ENCODE measurements around the gene FTSJ1. TPM values are rescaled to one million over a fixed set of nuclear protein-coding genes. Genes with fewer than 3 reads are reported as not detected.

The FTSJ1 gene
- total RNA-seq, 1 donor from 2014 or later, result 33.9 TPM

DNA sequence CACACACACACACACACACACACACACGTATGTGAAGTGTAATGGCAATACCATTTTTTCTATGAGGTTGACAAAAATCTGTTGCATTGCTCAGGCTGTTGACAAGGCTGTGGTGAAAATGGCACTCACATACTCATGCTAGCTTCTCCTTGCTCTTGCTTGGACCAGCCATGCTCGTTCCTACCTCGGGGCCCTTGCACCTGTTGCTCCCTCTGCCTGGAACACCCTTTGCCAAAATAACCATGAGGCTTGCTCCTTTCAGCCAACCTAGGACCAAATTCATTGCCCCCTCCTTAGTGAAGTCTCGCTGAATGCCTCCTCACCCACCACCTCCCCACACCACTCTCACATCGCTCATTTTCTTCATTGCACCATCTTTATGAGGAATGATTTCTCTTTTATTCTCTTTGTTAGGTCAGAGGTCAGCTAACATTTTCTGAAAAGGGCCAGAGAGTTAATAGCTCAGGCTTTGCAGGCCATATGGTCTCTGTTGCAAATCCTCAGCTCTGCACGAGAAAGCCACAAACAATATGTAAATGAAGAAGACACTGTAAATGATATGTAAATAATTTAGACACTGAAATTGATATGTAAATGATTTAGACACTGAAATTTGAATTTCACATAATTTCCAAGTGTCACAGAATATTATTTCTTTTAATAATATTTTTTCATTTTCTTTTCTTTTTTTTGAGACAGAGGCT lies 19.2 kb upstream of the FTSJ1 start:
- Histone ChIP-seq H3K4me3 (no peak overlapping the region), H3K27ac (no peak overlapping the region), H3K36me3 (no peaks in the 10 kb centered on the region), H3K4me1 (no peaks in the 10 kb centered on the region), H3K27me3 (no peaks in the 10 kb centered on the region), H3K9me3 (no peaks in the 10 kb centered on the region)
- intact Hi-C loops (cut with DNase I), result no loop called here
- TF ChIP-seq, protein P1, sequence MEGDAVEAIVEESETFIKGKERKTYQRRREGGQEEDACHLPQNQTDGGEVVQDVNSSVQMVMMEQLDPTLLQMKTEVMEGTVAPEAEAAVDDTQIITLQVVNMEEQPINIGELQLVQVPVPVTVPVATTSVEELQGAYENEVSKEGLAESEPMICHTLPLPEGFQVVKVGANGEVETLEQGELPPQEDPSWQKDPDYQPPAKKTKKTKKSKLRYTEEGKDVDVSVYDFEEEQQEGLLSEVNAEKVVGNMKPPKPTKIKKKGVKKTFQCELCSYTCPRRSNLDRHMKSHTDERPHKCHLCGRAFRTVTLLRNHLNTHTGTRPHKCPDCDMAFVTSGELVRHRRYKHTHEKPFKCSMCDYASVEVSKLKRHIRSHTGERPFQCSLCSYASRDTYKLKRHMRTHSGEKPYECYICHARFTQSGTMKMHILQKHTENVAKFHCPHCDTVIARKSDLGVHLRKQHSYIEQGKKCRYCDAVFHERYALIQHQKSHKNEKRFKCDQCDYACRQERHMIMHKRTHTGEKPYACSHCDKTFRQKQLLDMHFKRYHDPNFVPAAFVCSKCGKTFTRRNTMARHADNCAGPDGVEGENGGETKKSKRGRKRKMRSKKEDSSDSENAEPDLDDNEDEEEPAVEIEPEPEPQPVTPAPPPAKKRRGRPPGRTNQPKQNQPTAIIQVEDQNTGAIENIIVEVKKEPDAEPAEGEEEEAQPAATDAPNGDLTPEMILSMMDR (IDR thresholded peaks at IDR 0.05), result no peak
- DNase-seq, result no peak
- no peak for ATAC-seq

DNA sequence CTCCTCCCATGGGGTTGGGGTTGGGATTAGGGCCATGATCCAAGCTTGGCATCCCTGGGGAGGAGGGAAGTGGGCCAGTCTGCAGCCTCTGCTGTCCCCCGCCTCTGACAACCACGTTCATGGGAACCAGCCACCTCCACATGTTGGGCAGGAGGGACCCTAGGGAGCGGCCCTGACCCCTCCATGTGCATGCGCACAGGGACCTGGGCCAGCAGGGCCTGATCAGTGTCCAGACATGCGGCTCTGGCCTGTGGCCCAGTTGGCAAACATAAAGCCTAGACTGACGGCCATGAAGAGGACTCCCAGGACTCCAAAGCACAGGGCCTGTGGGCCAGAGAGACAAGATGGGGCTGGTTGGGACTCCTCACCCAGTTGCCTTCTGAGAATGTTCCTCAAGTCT lies 17.3 kb upstream of the FTSJ1 start:
- TF ChIP-seq, protein P1 (IDR thresholded peaks at IDR 0.05), result no peak
- peak; percentile 38 for ATAC-seq
- H3K9me3 ChIP-seq, result no peaks in the 10 kb centered on the region
- no peak for DNase-seq
- intact Hi-C loops (cut with DNase I), result no loop called here
- no peak overlapping the region for H3K4me3 ChIP-seq
- no peaks in the 10 kb centered on the region for H3K36me3 ChIP-seq
- no peak overlapping the region for H3K27ac ChIP-seq
- no peaks in the 10 kb centered on the region for H3K27me3 ChIP-seq
- H3K4me1 ChIP-seq, result no peaks in the 10 kb centered on the region

DNA sequence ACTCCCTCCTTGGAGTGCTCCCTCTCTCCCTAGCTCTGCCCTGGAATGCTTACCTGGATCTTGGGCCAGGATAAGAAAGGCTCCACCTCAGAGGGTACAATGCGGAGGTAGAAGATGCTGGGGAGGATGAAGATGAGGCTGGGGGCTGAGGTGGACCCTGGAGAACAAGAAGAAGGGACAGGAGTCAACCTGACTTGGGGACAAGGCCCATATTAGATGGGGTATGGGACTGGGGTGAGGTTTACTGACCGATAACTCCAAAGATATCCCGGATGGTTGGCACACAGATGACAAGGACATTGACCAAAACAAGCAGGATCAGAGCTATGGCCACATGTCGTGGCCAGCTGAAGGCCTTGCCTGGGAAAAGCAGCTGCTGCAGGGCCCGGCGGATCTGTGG lies 16.5 kb upstream of the FTSJ1 start:
- ATAC-seq, result no peak
- intact Hi-C loops (cut with DNase I), result no loop called here
- TF ChIP-seq, protein P1 (IDR thresholded peaks at IDR 0.05), result no peak
- Histone ChIP-seq H3K4me1 (no peaks in the 10 kb centered on the region), H3K27ac (no peak overlapping the region), H3K27me3 (no peaks in the 10 kb centered on the region), H3K4me3 (no peak overlapping the region), H3K9me3 (no peaks in the 10 kb centered on the region), H3K36me3 (no peaks in the 10 kb centered on the region)
- DNase-seq, result no peak

DNA sequence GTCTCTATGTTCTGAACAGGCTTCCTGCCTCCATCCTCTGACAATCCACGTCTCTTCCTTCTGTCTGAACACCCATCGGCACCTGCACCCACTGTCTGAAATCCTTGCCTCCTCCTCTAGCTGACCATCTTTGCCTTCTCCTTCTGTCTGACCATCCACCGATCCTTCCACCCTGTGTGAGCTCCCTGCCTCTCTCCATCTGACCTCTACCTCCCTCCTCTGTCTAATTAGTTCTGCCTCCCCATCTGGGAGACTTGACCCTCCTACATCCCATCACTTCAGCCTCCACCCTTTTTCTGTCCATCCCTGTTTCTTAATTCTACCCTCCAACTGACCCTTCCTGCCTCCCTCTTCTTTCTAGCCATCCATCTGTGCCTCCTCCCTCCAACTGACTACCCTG lies 16.0 kb upstream of the FTSJ1 start:
- Histone ChIP-seq H3K9me3 (no peaks in the 10 kb centered on the region), H3K27ac (no peak overlapping the region), H3K4me3 (no peak overlapping the region), H3K4me1 (no peaks in the 10 kb centered on the region), H3K27me3 (no peaks in the 10 kb centered on the region), H3K36me3 (no peaks in the 10 kb centered on the region)
- intact Hi-C loops (cut with DNase I), result no loop called here
- TF ChIP-seq, protein P1 (IDR thresholded peaks at IDR 0.05), result no peak
- ATAC-seq (no peak), DNase-seq (no peak)

DNA sequence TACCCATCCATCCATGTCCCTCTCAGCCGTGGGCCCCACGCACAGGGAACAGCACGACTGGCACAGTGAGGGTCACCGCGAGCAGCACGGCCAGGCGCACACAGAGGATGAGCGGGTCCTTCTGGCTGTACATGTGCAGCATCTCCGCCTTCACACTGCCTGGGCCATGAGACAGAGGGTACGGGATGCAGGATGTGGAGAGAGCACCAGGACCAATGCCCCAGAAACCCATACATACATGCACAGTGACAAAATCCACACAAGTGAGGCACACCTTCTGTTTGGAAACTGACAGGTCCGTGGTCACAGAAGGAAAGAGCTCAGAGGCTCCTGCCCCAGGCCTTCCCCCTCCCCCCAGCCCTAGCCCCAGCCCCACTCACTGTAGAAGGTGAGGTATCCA lies 15.4 kb upstream of the FTSJ1 start:
- intact Hi-C loops (cut with DNase I), result no loop called here
- H3K27ac ChIP-seq, result no peak overlapping the region

More for the DNA sequence above, 15.4 kb upstream of the FTSJ1 start:
- Histone ChIP-seq H3K36me3 (no peaks in the 10 kb centered on the region), H3K4me1 (no peaks in the 10 kb centered on the region), H3K27me3 (no peaks in the 10 kb centered on the region), H3K4me3 (no peak overlapping the region), H3K9me3 (no peaks in the 10 kb centered on the region)
- DNase-seq (no peak), ATAC-seq (no peak)
- TF ChIP-seq, protein P1 (IDR thresholded peaks at IDR 0.05), result no peak

Data from upper lobe of right lung (tissue), 1 donor.